ENCODE measurements around the gene MTUS2. TPM values are rescaled to one million over a fixed set of nuclear protein-coding genes. Genes with fewer than 3 reads are reported as not detected.

The MTUS2 gene
- total and polyA plus RNA-seq, 2 of the 8 experiments (the other 6 are each of a cell fraction or from before 2014, with no cell fraction given): 0.18 to 0.80 TPM

DNA sequence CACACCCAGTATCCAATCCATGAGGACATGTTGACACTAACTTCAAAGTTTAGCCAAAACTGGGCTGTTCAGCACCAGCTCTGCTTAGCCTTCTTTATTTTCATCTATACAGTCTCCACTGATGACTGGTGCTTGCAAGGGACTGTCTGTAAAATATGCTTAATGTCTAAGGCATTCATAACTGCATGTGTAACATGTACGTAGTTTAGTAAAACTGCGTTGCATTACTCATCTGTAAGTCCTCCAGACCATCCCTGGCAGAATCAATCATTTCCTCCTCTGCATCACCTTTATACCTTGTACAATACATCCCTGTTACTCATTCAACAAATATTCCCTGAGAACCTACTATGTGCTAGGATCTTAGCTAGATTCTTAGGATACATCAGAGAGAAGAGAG lies 362.1 kb downstream of the MTUS2 start:
- H3K4me2 ChIP-seq (ENCODE audit: insufficient read depth in 1 of 2, low read depth in 2 of 2, low read length in 2 of 2): no peak overlapping the region
- no peak overlapping the region for H3K27ac ChIP-seq (ENCODE audit: low read depth, low read length)
- no peak overlapping the region for H3K14ac ChIP-seq (ENCODE audit: insufficient read length)
- no peak overlapping the region for H2BK12ac ChIP-seq (ENCODE audit: low read depth, low read length)
- ChIA-PET CTCF (ENCODE audit: partially characterized antibody) (no interaction called here), POLR2A (ENCODE audit: partially characterized antibody) (no interaction called here)
- H3K4me3 ChIP-seq (ENCODE audit: extremely low read depth in 1 of 4, insufficient read depth in 2 of 4, low read depth in 3 of 4, low read length in 4 of 4): no peak overlapping the region
- no peak for FAIRE-seq
- H4K8ac ChIP-seq (ENCODE audit: extremely low read depth, insufficient read depth, low read length): no peak overlapping the region
- H3K79me1 ChIP-seq (ENCODE audit: low read depth, low read length): no peaks in the 10 kb centered on the region
- no peaks in the 10 kb centered on the region for H3K36me3 ChIP-seq (ENCODE audit: control insufficient read depth in 2 of 4, insufficient read depth in 4 of 4, low read length in 3 of 4)
- H2BK15ac ChIP-seq (ENCODE audit: low read length): no peak overlapping the region
- H2BK20ac ChIP-seq (ENCODE audit: low read length): no peak overlapping the region
- H3K23me2 ChIP-seq (ENCODE audit: low read depth, low read length): no peaks in the 10 kb centered on the region
- H2AK5ac ChIP-seq (ENCODE audit: low read depth, low read length): no peak overlapping the region
- no peak overlapping the region for H2AFZ ChIP-seq (ENCODE audit: low read length)
- no peak for DNase-seq (ENCODE audit: low read depth in 1 of 2, low spot score in 2 of 2)
- no peak for TF ChIP-seq RFX5 (IDR thresholded peaks at IDR 0.05; ENCODE audit: borderline replicate concordance, low read depth, low read length)
- TF ChIP-seq BRCA1 (IDR thresholded peaks at IDR 0.05; ENCODE audit: low read depth, low read length): no peak
- TF ChIP-seq, protein P1, sequence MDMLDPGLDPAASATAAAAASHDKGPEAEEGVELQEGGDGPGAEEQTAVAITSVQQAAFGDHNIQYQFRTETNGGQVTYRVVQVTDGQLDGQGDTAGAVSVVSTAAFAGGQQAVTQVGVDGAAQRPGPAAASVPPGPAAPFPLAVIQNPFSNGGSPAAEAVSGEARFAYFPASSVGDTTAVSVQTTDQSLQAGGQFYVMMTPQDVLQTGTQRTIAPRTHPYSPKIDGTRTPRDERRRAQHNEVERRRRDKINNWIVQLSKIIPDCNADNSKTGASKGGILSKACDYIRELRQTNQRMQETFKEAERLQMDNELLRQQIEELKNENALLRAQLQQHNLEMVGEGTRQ (IDR thresholded peaks at IDR 0.05; ENCODE audit: low read length): no peak
- no peak for TF ChIP-seq TEAD4 (IDR thresholded peaks at IDR 0.05; ENCODE audit: low read depth, low read length)
- TF ChIP-seq, protein P2, sequence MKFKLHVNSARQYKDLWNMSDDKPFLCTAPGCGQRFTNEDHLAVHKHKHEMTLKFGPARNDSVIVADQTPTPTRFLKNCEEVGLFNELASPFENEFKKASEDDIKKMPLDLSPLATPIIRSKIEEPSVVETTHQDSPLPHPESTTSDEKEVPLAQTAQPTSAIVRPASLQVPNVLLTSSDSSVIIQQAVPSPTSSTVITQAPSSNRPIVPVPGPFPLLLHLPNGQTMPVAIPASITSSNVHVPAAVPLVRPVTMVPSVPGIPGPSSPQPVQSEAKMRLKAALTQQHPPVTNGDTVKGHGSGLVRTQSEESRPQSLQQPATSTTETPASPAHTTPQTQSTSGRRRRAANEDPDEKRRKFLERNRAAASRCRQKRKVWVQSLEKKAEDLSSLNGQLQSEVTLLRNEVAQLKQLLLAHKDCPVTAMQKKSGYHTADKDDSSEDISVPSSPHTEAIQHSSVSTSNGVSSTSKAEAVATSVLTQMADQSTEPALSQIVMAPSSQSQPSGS (IDR thresholded peaks at IDR 0.05; ENCODE audit: low read length): no peak
- no peak for TF ChIP-seq SIRT6 (IDR thresholded peaks at IDR 0.05; ENCODE audit: low read length)
- no peak for TF ChIP-seq RAD21 (IDR thresholded peaks at IDR 0.05 in 1 of 2, conservative IDR thresholded peaks at IDR 0.05 in 1 of 2; ENCODE audit: low read depth in 2 of 2, low read length in 2 of 2)
- TF ChIP-seq BACH1 (IDR thresholded peaks at IDR 0.05; ENCODE audit: low read length): no peak
- TF ChIP-seq TAF7 (optimal IDR thresholded peaks at IDR 0.05; ENCODE audit: borderline replicate concordance, low read depth, low read length): no peak
- TF ChIP-seq POU5F1 (IDR thresholded peaks at IDR 0.05; ENCODE audit: low read depth, low read length): no peak
- no peak overlapping the region for H2BK120ac ChIP-seq (replicated peaks; ENCODE audit: low read depth, low read length)
- no peak overlapping the region for H2BK5ac ChIP-seq (ENCODE audit: low read depth, low read length)
- H4K5ac ChIP-seq (ENCODE audit: insufficient read length, low read depth, low read length): no peak overlapping the region
- no peak overlapping the region for H3K23ac ChIP-seq (ENCODE audit: insufficient read length)
- no peak overlapping the region for H4K91ac ChIP-seq (replicated peaks; ENCODE audit: insufficient read length, low read length)
- no peaks in the 10 kb centered on the region for H3K27me3 ChIP-seq (replicated peaks in 1 of 4; ENCODE audit: control insufficient read depth in 3 of 4, extremely low read depth in 1 of 4, insufficient read depth in 3 of 4, low read length in 3 of 4)
- H4K20me1 ChIP-seq (replicated peaks in 1 of 2; ENCODE audit: control insufficient read depth in 1 of 2, insufficient read depth in 2 of 2, low read length in 2 of 2): no peaks in the 10 kb centered on the region
- no peak overlapping the region for H3K56ac ChIP-seq (replicated peaks; ENCODE audit: insufficient read length, low read depth, low read length)
- H3K9ac ChIP-seq (replicated peaks in 1 of 4; ENCODE audit: extremely low read depth in 1 of 4, low read depth in 3 of 4, low read length in 3 of 4): no peak overlapping the region
- 84% methylated on average over 2 of the region's 2 CpGs; no CpG with 5 or more reads in 1 of the 2 experiments for WGBS, 2 experiments (ENCODE audit: extremely low coverage in 1 of 2, insufficient coverage in 1 of 2, insufficient read length in 1 of 2, insufficient replicate concordance in 2 of 2, low coverage in 1 of 2, low lambda C conversion rate in 2 of 2, missing lambda C conversion rate in 1 of 2)
- H3K79me2 ChIP-seq (ENCODE audit: control insufficient read depth in 1 of 2, insufficient read depth in 2 of 2, low read length in 2 of 2): no peaks in the 10 kb centered on the region
- no peaks in the 10 kb centered on the region for H3K4me1 ChIP-seq (replicated peaks in 1 of 4; ENCODE audit: control insufficient read depth in 3 of 4, insufficient read depth in 4 of 4, low read length in 3 of 4)
- peaks cover 0 to 5% of the 10 kb centered on the region in 2 experiments; a peak in 1 of 4 replicates for H3K9me3 ChIP-seq (ENCODE audit: insufficient read depth in 2 of 2, low read depth in 1 of 2, low read length in 1 of 2)
- H3K18ac ChIP-seq (ENCODE audit: extremely low read depth, low read length): no peak overlapping the region
- no peak overlapping the region for H3K4ac ChIP-seq (replicated peaks; ENCODE audit: insufficient read length, low read depth, low read length)
